GM18526 (cell line): ENCODE measurements around the gene TRIOBP.

Source experiments
- POLR2A ChIP-seq: IDR thresholded peaks from 3 replicates; pipeline ENCODE4 v1.6.1; 2011; ENCODE audit not compliant: insufficient read length; ENCODE audit errors: extremely low read depth

The TRIOBP gene

GRCh38 chr22:37734402-37734700 lies 37.5 kb downstream of the TRIOBP start:
- no peak for TF ChIP-seq POLR2A

- TF ChIP-seq POLR2A: no peak
Observed at GRCh38 chr22:37734964-37735451, 38.2 kb downstream of the TRIOBP start.

- TF ChIP-seq POLR2A: no peak
Observed at GRCh38 chr22:37739035-37739434, 42.2 kb downstream of the TRIOBP start.

GRCh38 chr22:37739611-37740049 lies 42.8 kb downstream of the TRIOBP start:
- TF ChIP-seq POLR2A: no peak

- no peak for TF ChIP-seq POLR2A
Observed at GRCh38 chr22:37740455-37741311, 43.8 kb downstream of the TRIOBP start.

- TF ChIP-seq POLR2A: no peak
Observed at GRCh38 chr22:37741312-37741795, 44.5 kb downstream of the TRIOBP start.

- no peak for TF ChIP-seq POLR2A
Observed at GRCh38 chr22:37742376-37743171, 45.7 kb downstream of the TRIOBP start.

- no peak for TF ChIP-seq POLR2A
Observed at GRCh38 chr22:37744589-37744988, 47.7 kb downstream of the TRIOBP start.

GRCh38 chr22:37745548-37746365 lies 48.9 kb downstream of the TRIOBP start:
- peak; percentile 1 for TF ChIP-seq POLR2A

GRCh38 chr22:37746366-37747079 lies 49.7 kb downstream of the TRIOBP start:
- no peak for TF ChIP-seq POLR2A

- TF ChIP-seq POLR2A: no peak
Observed at GRCh38 chr22:37747080-37747714, 50.3 kb downstream of the TRIOBP start.

GRCh38 chr22:37747715-37748100 lies 50.9 kb downstream of the TRIOBP start:
- no peak for TF ChIP-seq POLR2A

- TF ChIP-seq POLR2A: no peak
Observed at GRCh38 chr22:37748659-37749058, 51.8 kb downstream of the TRIOBP start.

GRCh38 chr22:37749226-37749625 lies 52.4 kb downstream of the TRIOBP start:
- no peak for TF ChIP-seq POLR2A

- no peak for TF ChIP-seq POLR2A
Observed at GRCh38 chr22:37749831-37750595, 53.2 kb downstream of the TRIOBP start.
